Right renal cortex interstitium (tissue), 3 donors: ENCODE data around the gene GIPC2. TPM values are rescaled to one million over a fixed set of nuclear protein-coding genes. Genes with fewer than 3 reads are reported as not detected.

Experiments
- DNase-seq, 3 donors: peaks; one replicate each; pipeline ENCODE4 v3.0.0-alpha.2; 2013; ENCODE audit warnings: low read depth in 3 of 3, low spot score in 2 of 3
- polyA plus RNA-seq, 3 donors: library from polyadenylated mRNA; unstranded; fragments of 120-200 nt; gene quantifications; one replicate each; pipeline ENCODE4 v1.2.1, GENCODE V29; 2013; ENCODE audit not compliant: insufficient read length in 3 of 3

The GIPC2 gene
- polyA plus RNA-seq, 3 donors = 16.3 to 21.5 (median 21.2) TPM

- no peak for DNase-seq
These were observed 10.6 kb upstream of the GIPC2 start for GRCh38 chr1:78035121-78035520.

DNA sequence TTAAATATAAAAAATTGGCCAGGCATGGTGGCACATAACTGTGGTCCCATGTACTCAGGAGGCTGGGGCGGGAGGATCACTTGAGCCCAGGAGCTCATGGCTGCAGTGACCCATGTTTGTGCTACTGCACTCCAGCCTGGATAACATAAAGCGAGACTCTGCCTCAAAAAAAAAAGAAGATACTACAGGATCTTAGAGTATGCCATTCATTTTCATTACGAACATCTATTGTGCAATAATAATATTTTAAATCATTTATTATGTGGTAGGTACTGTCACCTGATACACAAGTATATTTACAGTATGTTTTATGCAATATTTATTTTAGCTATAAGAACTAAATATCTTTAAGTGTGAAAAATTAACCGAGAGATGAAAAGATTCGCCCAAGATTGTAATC lies 9.3 kb upstream of the GIPC2 start:
- DNase-seq = no peak

DNA sequence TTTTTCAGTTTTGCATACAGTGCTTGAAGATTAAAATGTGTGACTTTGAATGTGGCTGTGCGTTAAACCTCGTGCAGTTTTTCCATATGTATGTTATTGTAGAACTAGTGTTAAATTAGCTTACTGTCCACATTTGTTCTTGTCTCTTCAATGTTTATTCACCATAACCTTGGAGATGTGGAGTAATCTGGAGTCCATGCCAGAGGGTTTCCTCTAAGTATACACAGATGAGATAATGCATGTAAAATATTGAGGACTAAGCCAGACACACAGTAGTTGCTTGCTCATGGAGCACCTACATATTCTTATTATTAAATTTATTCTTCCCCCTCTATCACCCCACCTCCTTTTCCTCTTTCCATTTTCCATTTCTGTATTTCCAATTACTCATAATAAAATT lies 7.7 kb upstream of the GIPC2 start:
- no peak for DNase-seq

DNA sequence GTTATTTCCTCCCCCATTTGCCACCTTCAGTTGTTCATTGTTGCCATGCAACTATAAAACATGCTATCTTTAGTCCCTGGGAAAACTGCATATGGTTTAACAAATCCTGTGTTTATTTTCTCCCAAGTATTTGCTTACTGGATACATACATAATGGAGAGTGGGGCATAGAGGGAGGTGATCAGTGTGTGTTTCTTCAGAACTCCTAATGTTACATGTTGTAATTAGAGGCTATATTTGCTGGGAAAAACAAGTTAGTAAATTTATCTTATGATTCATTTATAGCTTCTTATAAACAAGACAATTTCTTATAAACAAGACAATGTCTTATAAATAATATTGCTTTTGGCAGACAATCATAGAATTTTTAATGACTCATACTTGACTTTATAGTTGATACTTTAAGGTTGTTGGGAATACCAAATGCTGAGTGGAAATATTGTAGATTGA lies 7.3 kb upstream of the GIPC2 start:
- no peak for DNase-seq

GRCh38 chr1:78040484-78041089 lies 5.2 kb upstream of the GIPC2 start:
- no peak for DNase-seq

DNA sequence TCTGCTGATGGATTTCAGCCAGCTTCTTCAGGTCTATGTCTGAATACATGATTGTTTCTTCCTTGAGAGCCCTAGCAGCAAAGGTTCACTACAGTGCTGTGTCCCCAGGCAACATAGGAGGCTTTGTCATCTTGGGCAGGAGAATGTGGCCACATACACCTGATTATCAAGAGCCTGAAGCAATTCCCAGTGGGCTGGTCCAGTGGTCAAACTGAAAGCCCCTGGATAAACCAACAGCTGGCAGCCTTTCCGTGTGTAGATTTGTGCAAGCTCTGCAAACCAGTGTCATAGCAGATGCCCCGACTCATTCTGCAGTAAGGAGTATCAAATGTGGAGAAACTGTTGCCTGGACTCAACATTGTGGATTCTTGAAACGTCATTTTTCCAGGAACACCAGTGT lies 2.3 kb upstream of the GIPC2 start:
- no peak for DNase-seq

GRCh38 chr1:78044796-78045562 lies 787 bp upstream of the GIPC2 start:
- no peak for DNase-seq

DNA sequence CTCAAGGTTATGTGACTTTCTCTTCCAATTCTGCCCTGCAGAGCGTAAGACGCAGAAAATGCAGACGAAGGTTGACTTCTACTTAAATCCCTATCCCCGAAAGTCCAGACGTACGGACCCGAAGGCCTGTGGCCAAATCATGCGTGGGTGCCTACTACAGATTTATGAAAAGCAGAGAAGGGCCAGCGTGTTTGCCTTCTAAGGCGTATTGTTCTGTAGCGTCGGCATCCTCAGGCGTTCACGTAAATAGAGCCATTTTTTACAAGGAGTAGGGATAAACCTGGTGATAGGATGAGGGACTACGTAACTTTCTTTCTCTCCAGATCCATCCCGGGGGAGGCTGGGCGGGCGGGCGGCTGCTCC lies 222 bp upstream of the GIPC2 start:
- no peak for DNase-seq

DNA sequence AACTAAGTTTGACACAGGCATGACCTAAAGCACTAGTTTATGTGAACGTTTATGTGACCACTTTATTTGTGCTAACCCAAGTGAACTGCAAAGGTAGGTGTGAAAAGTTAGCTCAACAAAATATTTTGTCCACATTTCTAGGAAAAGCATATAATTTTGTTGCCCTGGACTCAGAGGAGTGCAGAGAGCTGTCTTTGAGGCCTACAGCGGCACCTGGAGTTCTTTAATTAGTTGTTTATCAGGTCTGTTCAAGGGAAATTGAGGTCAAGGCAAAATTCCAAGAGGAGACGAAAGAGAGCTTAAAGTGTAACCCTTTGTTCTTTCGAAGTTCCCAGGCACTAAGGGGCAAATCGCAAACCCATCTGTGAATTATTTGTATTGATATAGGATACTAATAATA lies 1.3 kb downstream of the GIPC2 start:
- no peak for DNase-seq

DNA sequence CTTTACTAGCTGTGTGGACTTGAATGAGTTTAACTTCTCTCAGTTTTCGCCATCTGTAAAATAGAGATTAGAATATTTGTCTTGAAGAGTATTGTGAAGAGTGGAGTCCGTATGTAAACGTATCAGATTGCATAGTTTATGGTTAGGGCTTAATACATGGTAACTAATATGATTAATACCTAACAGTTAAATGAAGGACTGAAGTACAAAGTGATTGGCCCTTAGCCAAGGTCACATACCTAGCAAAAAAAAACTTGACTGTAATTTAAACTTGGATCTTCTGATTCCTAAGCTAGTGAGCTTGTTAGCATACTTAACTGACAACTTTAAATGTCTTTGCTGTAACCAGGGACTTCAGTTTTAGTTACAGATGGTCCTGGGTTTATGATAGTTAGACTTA lies 1.9 kb downstream of the GIPC2 start:
- no peak for DNase-seq

DNA sequence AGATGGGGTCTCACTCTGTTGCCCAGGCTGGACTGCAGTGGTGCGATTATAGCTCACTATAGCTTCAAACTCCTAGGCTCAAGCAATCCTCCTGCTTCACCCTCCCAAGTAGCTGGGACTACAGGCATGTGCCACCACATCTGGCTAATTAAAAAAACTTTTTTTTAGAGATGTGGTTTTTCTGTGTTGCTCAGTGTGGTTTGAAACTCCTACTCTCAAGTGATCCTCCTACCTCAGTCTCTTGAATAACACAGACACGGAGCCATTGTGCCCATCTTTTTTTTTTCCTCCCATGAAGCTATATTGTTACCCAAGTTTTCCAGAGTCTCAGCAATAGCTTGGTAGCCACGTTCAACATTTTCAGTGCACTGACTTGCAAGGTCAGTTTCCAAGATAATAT lies 2.7 kb downstream of the GIPC2 start:
- no peak for DNase-seq

GRCh38 chr1:78049396-78049795 lies 3.6 kb downstream of the GIPC2 start:
- DNase-seq = no peak

- no peak for DNase-seq
These were observed 5.2 kb downstream of the GIPC2 start for GRCh38 chr1:78051005-78051404.

DNA sequence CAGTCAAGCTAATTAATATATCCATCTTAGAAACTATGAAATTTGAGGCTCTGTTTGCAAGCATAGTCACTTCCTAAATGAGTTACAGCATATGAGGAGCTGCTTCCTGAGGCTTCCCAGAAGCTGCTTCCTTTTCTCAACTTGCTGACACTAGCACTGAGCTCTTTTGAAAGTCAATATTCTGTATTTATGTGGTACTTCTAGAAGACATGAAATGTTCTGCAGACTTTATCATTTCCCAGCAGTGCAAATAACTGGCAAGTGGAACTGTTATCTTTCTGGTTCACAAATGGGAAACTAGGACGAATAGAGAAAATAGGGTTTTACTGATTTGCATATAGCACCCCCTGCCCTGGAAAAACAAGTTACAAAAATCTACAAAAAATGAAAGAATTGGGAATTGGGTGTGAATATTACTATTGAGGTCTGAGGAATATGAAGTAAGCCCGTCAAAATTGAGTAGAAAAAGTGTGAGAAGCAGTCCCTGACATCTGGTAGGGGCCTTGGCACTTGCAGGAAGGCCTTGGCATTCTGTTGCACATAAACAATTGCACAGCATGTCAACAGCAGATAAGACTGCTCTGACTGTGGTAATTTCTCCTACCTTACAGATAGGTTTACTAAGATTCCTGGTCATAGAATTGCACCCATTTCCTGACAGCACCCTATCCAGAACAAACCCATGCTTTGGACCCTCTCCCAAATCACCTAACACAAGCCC lies 7.1 kb downstream of the GIPC2 start:
- no peak for DNase-seq

- no peak for DNase-seq
These were observed 7.7 kb downstream of the GIPC2 start for GRCh38 chr1:78053498-78053897.

DNA sequence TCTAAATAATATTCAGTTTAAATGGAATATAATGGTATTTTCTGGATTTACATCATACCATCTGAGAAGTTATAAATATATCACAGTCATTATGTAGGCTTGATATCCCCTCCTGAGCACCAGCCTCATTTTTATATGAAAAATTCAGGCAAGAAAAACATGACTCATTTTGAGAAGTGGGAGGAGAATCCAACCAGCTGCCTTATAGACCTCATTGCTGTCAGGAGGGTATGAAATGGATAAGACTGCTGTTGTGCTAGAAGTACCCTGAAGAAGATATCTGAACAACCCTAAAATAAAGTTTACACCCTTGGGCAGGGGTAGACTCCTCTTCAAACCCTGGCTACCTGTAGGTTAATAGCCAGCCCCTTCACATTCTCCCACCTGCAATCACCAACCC lies 8.8 kb downstream of the GIPC2 start:
- no peak for DNase-seq

- DNase-seq = no peak
These were observed 9.2 kb downstream of the GIPC2 start for GRCh38 chr1:78054972-78055371.

- no peak for DNase-seq
These were observed 9.9 kb downstream of the GIPC2 start for GRCh38 chr1:78055565-78056132.

GRCh38 chr1:78058670-78059069 lies 12.9 kb downstream of the GIPC2 start:
- no peak for DNase-seq

- no peak for DNase-seq
These were observed 15.2 kb downstream of the GIPC2 start for GRCh38 chr1:78060857-78061563.
